HG03159 (cell line): Measurements from ENCODE around the gene CACNA1I.

ENCODE experiments used
- ATAC-seq: cut with Tn5 transposase; IDR thresholded peaks from one replicate; pipeline ENCODE4 v1.9.1; 2021; ENCODE audit warnings: mild to moderate bottlenecking, moderate library complexity; ENCODE audit not compliant: unreplicated experiment

The CACNA1I gene

GRCh38 chr22:39664485-39665200 lies 94.1 kb downstream of the CACNA1I start:
- no peak for ATAC-seq

GRCh38 chr22:39665229-39665628 lies 94.7 kb downstream of the CACNA1I start:
- ATAC-seq, result no peak

GRCh38 chr22:39665661-39666431 lies 95.3 kb downstream of the CACNA1I start:
- no peak for ATAC-seq

- no peak for ATAC-seq
Observed at GRCh38 chr22:39666495-39666894, 95.9 kb downstream of the CACNA1I start.

- ATAC-seq, result no peak
Observed at GRCh38 chr22:39666926-39667325, 96.4 kb downstream of the CACNA1I start.

- no peak for ATAC-seq
Observed at GRCh38 chr22:39669432-39669831, 98.9 kb downstream of the CACNA1I start.

- no peak for ATAC-seq
Observed at GRCh38 chr22:39671936-39672335, 101.4 kb downstream of the CACNA1I start.

- no peak for ATAC-seq
Observed at GRCh38 chr22:39674536-39674935, 104.0 kb downstream of the CACNA1I start.

- no peak for ATAC-seq
Observed at GRCh38 chr22:39675947-39676346, 105.4 kb downstream of the CACNA1I start.

- no peak for ATAC-seq
Observed at GRCh38 chr22:39677967-39678366, 107.4 kb downstream of the CACNA1I start.

- ATAC-seq, result no peak
Observed at GRCh38 chr22:39678862-39679490, 108.4 kb downstream of the CACNA1I start.

- no peak for ATAC-seq
Observed at GRCh38 chr22:39679652-39680051, 109.1 kb downstream of the CACNA1I start.

GRCh38 chr22:39680486-39680885 lies 109.9 kb downstream of the CACNA1I start:
- ATAC-seq, result no peak

GRCh38 chr22:39681038-39681861 lies 110.7 kb downstream of the CACNA1I start:
- ATAC-seq, result no peak

GRCh38 chr22:39682994-39683393 lies 112.4 kb downstream of the CACNA1I start:
- ATAC-seq, result no peak

- ATAC-seq, result no peak
Observed at GRCh38 chr22:39683639-39684038, 113.1 kb downstream of the CACNA1I start.

- no peak for ATAC-seq
Observed at GRCh38 chr22:39684702-39685281, 114.2 kb downstream of the CACNA1I start.

- ATAC-seq, result no peak
Observed at GRCh38 chr22:39685336-39686177, 115.0 kb downstream of the CACNA1I start.

- no peak for ATAC-seq
Observed at GRCh38 chr22:39686178-39686620, 115.6 kb downstream of the CACNA1I start.
